MM.1S (cell line): ENCODE results near the gene RCOR1.

Experiments used
- CTCF ChIP-seq: fragments of 300-600 bp; sonication (generic); IDR thresholded peaks from 2 replicates; pipeline ENCODE4 v1.5.1; 2016; ENCODE audit warnings: antibody characterized with exemption, low read length, mixed read lengths
- EZH2 ChIP-seq: fragments of 300-600 bp; sonication (generic); optimal IDR thresholded peaks from 2 replicates; pipeline ENCODE3; 2017; ENCODE audit warnings: low read depth, mild to moderate bottlenecking, antibody characterized with exemption, low read length, mixed read lengths

GRCh38 chr14:102750376-102750775, 157.9 kb downstream of the RCOR1 start:
- TF ChIP-seq CTCF, result no peak
- TF ChIP-seq EZH2, result no peak
